SK-N-SH treated with all-trans-retinoic acid at 6 μM for 48 hours (cell line): ENCODE data around the gene COL6A5.

Experiments
- ATAC-seq: fragments of 200-7000 bp; cut with Tn5 transposase; 3 replicates; pipeline ENCODE4 v1.9.1; 2020; ENCODE audit warnings: mild to moderate bottlenecking, moderate library complexity
- ARNTL ChIP-seq: fragments of 450-650 bp; formaldehyde crosslinking; IDR thresholded peaks from 2 replicates; pipeline ENCODE4 v1.5.0; 2020; ENCODE audit warnings: low read depth, mild to moderate bottlenecking, moderate library complexity, borderline replicate concordance
- BACH2 ChIP-seq: fragments of 250-450 bp; sonication (Bioruptor Pico); IDR thresholded peaks from 2 replicates; pipeline ENCODE4 v1.9.0; 2021; ENCODE audit warnings: mild to moderate bottlenecking, borderline replicate concordance
- CREB5 ChIP-seq: fragments of 250-450 bp; sonication (Bioruptor Pico); IDR thresholded peaks from 2 replicates; pipeline ENCODE4 v1.5.1; 2020; ENCODE audit warnings: low read depth, mild to moderate bottlenecking, moderate library complexity
- CSRNP3 ChIP-seq: fragments of 250-450 bp; sonication (Bioruptor Pico); IDR thresholded peaks from 2 replicates; pipeline ENCODE4 v1.5.1; 2021; ENCODE audit warnings: mild to moderate bottlenecking, moderate library complexity
- ESRRG ChIP-seq: fragments of 250-450 bp; sonication (Bioruptor Pico); IDR thresholded peaks from 2 replicates; pipeline ENCODE4 v1.6.1; 2021; ENCODE audit warnings: mild to moderate bottlenecking
- GLIS3 ChIP-seq: fragments of 250-450 bp; sonication (Bioruptor Pico); IDR thresholded peaks from 2 replicates; pipeline ENCODE4 v1.5.0; 2020; ENCODE audit warnings: mild to moderate bottlenecking, moderate library complexity
- OSR1 ChIP-seq: fragments of 250-450 bp; sonication (Bioruptor Pico); IDR thresholded peaks from 2 replicates; pipeline ENCODE4 v1.8.0; 2022; ENCODE audit warnings: moderate library complexity, mild to moderate bottlenecking, inconsistent platforms
- PATZ1 ChIP-seq: fragments of 250-450 bp; sonication (Bioruptor Pico); IDR thresholded peaks from 2 replicates; pipeline ENCODE4 v1.8.0; 2020; ENCODE audit warnings: mild to moderate bottlenecking, moderate library complexity, borderline replicate concordance
- PPARA ChIP-seq: fragments of 250-450 bp; sonication (Bioruptor Pico); IDR thresholded peaks from 2 replicates; pipeline ENCODE4 v1.5.0; 2020; ENCODE audit warnings: mild to moderate bottlenecking, borderline replicate concordance
- RARB ChIP-seq: fragments of 250-450 bp; sonication (Bioruptor Pico); IDR thresholded peaks from 2 replicates; pipeline ENCODE4 v1.8.0; 2021; ENCODE audit warnings: mild to moderate bottlenecking, moderate library complexity
- SNAI2 ChIP-seq: fragments of 250-450 bp; sonication (Bioruptor Pico); IDR thresholded peaks from 2 replicates; pipeline ENCODE4 v1.5.0; 2020; ENCODE audit warnings: mild to moderate bottlenecking, moderate library complexity
- TCF4 ChIP-seq: fragments of 250-450 bp; sonication (Bioruptor Pico); IDR thresholded peaks from 2 replicates; pipeline ENCODE4 v1.8.0; 2021; ENCODE audit warnings: mild to moderate bottlenecking, moderate library complexity, borderline replicate concordance
- TOX ChIP-seq: fragments of 250-450 bp; sonication (Bioruptor Pico); IDR thresholded peaks from 2 replicates; pipeline ENCODE4 v1.8.0; 2021; ENCODE audit warnings: mild to moderate bottlenecking, moderate library complexity, borderline replicate concordance
- ZC3H10 ChIP-seq: fragments of 250-450 bp; sonication (Bioruptor Pico); IDR thresholded peaks from 2 replicates; pipeline ENCODE4 v1.5.1; 2021; ENCODE audit warnings: mild to moderate bottlenecking, moderate library complexity
- ZFP3 ChIP-seq: fragments of 250-450 bp; sonication (Bioruptor Pico); IDR thresholded peaks from 2 replicates; pipeline ENCODE4 v1.5.0; 2020; ENCODE audit warnings: mild to moderate bottlenecking, moderate library complexity
- ZFP30 ChIP-seq: fragments of 450-650 bp; formaldehyde crosslinking; IDR thresholded peaks from 2 replicates; pipeline ENCODE4 v1.5.0; 2022; ENCODE audit warnings: mild to moderate bottlenecking, moderate library complexity
- ZNF565 ChIP-seq: fragments of 450-650 bp; formaldehyde crosslinking; conservative IDR thresholded peaks from 2 replicates; pipeline ENCODE4 v1.5.0; 2020; ENCODE audit warnings: low read depth, mild to moderate bottlenecking, moderate library complexity
- ZNF70 ChIP-seq: fragments of 450-650 bp; formaldehyde crosslinking; IDR thresholded peaks from 2 replicates; pipeline ENCODE4 v1.5.0; 2020; ENCODE audit warnings: mild to moderate bottlenecking, moderate library complexity
- TF ChIP-seq, protein P1 (sequence below): fragments of 250-450 bp; sonication (Bioruptor Pico); IDR thresholded peaks from 2 replicates; pipeline ENCODE4 v1.8.0; 2021; ENCODE audit warnings: low read depth, mild to moderate bottlenecking, moderate library complexity, borderline replicate concordance
- TF ChIP-seq, protein P2 (sequence below): fragments of 250-450 bp; sonication (Bioruptor Pico); IDR thresholded peaks from 2 replicates; pipeline ENCODE4 v1.5.0; 2020; ENCODE audit warnings: mild to moderate bottlenecking, moderate library complexity

COL6A5 gene

GRCh38 chr3:130424837-130425236 is 79.4 kb downstream of the COL6A5 start:
- ATAC-seq, result no peak
- TF ChIP-seq CREB5 (CRISPR knock-in tag) (no peak), RARB (CRISPR knock-in tag) (no peak), BACH2 (no peak), ZFP30 (CRISPR knock-in tag) (no peak), ZNF565 (no peak), PATZ1 (CRISPR knock-in tag) (no peak), ZFP3 (CRISPR knock-in tag) (no peak), ZC3H10 (CRISPR knock-in tag) (no peak), ZNF70 (CRISPR knock-in tag) (no peak), CSRNP3 (CRISPR knock-in tag) (no peak), OSR1 (CRISPR knock-in tag) (no peak), TCF4 (CRISPR knock-in tag) (no peak), GLIS3 (CRISPR knock-in tag) (no peak)
- TF ChIP-seq, protein P1, sequence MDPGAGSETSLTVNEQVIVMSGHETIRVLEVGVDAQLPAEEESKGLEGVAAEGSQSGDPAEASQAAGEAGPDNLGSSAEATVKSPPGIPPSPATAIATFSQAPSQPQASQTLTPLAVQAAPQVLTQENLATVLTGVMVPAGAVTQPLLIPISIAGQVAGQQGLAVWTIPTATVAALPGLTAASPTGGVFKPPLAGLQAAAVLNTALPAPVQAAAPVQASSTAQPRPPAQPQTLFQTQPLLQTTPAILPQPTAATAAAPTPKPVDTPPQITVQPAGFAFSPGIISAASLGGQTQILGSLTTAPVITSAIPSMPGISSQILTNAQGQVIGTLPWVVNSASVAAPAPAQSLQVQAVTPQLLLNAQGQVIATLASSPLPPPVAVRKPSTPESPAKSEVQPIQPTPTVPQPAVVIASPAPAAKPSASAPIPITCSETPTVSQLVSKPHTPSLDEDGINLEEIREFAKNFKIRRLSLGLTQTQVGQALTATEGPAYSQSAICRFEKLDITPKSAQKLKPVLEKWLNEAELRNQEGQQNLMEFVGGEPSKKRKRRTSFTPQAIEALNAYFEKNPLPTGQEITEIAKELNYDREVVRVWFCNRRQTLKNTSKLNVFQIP (CRISPR knock-in tag), result no peak

DNA sequence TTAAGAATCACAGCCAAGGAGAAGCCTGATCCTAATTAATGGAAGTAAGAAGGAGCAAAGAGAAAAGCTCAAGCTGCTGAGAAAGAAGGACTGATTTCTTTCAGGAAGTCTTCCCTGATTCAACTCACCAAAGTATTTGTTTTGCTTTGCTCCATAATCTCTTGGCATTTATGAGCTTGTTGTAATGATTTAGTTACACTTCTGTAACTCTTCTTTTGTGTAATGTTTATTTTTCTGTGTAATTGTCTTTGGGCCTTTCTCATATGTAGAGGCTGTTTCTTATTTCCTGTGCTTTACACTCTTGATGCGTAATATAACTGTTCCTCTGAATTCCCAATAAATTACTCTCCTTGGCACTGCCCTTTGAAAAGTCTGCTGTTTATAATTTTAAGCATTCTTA is 80.0 kb downstream of the COL6A5 start:
- no peak for TF ChIP-seq RARB (CRISPR knock-in tag)
- TF ChIP-seq CREB5 (CRISPR knock-in tag), result no peak
- TF ChIP-seq, protein P1 (CRISPR knock-in tag), result no peak
- no peak for TF ChIP-seq ARNTL
- TF ChIP-seq, protein P2, sequence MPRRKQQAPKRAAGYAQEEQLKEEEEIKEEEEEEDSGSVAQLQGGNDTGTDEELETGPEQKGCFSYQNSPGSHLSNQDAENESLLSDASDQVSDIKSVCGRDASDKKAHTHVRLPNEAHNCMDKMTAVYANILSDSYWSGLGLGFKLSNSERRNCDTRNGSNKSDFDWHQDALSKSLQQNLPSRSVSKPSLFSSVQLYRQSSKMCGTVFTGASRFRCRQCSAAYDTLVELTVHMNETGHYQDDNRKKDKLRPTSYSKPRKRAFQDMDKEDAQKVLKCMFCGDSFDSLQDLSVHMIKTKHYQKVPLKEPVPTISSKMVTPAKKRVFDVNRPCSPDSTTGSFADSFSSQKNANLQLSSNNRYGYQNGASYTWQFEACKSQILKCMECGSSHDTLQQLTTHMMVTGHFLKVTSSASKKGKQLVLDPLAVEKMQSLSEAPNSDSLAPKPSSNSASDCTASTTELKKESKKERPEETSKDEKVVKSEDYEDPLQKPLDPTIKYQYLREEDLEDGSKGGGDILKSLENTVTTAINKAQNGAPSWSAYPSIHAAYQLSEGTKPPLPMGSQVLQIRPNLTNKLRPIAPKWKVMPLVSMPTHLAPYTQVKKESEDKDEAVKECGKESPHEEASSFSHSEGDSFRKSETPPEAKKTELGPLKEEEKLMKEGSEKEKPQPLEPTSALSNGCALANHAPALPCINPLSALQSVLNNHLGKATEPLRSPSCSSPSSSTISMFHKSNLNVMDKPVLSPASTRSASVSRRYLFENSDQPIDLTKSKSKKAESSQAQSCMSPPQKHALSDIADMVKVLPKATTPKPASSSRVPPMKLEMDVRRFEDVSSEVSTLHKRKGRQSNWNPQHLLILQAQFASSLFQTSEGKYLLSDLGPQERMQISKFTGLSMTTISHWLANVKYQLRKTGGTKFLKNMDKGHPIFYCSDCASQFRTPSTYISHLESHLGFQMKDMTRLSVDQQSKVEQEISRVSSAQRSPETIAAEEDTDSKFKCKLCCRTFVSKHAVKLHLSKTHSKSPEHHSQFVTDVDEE (CRISPR knock-in tag), result no peak
- TF ChIP-seq TCF4 (CRISPR knock-in tag), result no peak
- TF ChIP-seq ZNF565, result no peak
- TF ChIP-seq CSRNP3 (CRISPR knock-in tag), result no peak
- TF ChIP-seq BACH2, result no peak
- TF ChIP-seq ESRRG (CRISPR knock-in tag), result no peak
- no peak for TF ChIP-seq SNAI2 (CRISPR knock-in tag)
- TF ChIP-seq TOX (CRISPR knock-in tag), result no peak
- TF ChIP-seq ZNF70 (CRISPR knock-in tag), result no peak
- no peak for TF ChIP-seq ZC3H10 (CRISPR knock-in tag)
- TF ChIP-seq PPARA (CRISPR knock-in tag), result no peak
- TF ChIP-seq PATZ1 (CRISPR knock-in tag), result no peak
- ATAC-seq, result no peak
